Peyer's patch (tissue), 4 donors: ENCODE data around the gene BMPR1B.

Experiments
- POLR2A ChIP-seq, 2 donors: fragments of 450-650 bp; IDR thresholded peaks; one replicate each; pipeline ENCODE4 v1.5.1; 2017; ENCODE audit warnings: antibody characterized with exemption in 2 of 2, mild to moderate bottlenecking in 2 of 2, moderate library complexity in 2 of 2
- TF ChIP-seq, protein P1 (sequence below), 6 experiments: fragments of 450-650 bp in 4 of 6; fragments of 200-600 bp in 2 of 6; sonication (generic) in 1 of 6; IDR thresholded peaks; one replicate each; pipeline ENCODE4 v1.5.1; 2017 to 2019; ENCODE audit warnings: antibody characterized with exemption in 6 of 6, mild to moderate bottlenecking in 3 of 6, moderate library complexity in 1 of 6

DNA sequence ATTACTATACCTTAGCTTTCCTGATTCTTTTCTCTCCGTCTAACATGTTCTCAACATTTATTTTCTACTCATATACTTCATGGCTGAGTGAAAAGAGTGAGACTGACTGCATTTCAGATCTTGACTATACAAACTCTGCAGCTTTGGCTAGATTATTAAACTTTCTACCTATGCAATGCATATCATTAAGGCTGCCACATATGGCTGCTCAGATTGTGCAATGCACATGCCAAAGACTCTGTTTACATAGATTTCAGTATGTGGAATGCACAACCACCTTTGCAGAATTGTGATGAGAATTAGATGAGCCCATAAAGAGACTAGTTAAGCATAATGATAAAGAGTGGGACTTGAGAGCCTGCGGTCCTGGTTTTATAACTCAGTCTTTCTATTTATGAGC, 196.5 kb downstream of the BMPR1B start:
- TF ChIP-seq POLR2A (IDR thresholded peaks at IDR 0.05): no peak
- TF ChIP-seq, protein P1, sequence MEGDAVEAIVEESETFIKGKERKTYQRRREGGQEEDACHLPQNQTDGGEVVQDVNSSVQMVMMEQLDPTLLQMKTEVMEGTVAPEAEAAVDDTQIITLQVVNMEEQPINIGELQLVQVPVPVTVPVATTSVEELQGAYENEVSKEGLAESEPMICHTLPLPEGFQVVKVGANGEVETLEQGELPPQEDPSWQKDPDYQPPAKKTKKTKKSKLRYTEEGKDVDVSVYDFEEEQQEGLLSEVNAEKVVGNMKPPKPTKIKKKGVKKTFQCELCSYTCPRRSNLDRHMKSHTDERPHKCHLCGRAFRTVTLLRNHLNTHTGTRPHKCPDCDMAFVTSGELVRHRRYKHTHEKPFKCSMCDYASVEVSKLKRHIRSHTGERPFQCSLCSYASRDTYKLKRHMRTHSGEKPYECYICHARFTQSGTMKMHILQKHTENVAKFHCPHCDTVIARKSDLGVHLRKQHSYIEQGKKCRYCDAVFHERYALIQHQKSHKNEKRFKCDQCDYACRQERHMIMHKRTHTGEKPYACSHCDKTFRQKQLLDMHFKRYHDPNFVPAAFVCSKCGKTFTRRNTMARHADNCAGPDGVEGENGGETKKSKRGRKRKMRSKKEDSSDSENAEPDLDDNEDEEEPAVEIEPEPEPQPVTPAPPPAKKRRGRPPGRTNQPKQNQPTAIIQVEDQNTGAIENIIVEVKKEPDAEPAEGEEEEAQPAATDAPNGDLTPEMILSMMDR (IDR thresholded peaks at IDR 0.05): no peak
